Panc1 (cell line): Measurements from ENCODE around the gene CSRP3. TPM values are rescaled to one million over a fixed set of nuclear protein-coding genes. Genes with fewer than 3 reads are reported as not detected.

ENCODE experiments used
- ATAC-seq: fragments of 200-7000 bp; cut with Tn5 transposase; 2 replicates; pipeline ENCODE4 v1.9.1; 2020; ENCODE audit warnings: mild to moderate bottlenecking, moderate library complexity
- BruUV-seq: library from RNA; stranded (reverse); fragments of 400-500 nt; replicated peaks from 2 replicates; lab custom pipeline; 2021; lab: Mats Ljungman, UMichigan
- CTCF ChIA-PET: fragments of 300-600 bp; sonication (Branson Sonifier 250); formaldehyde crosslinking; loops from one replicate; lab custom pipeline; 2022; ENCODE audit warnings: antibody characterized with exemption; lab: Charles Lee
- POLR2A ChIA-PET: fragments of 300-600 bp; sonication (Branson Sonifier 250); formaldehyde crosslinking; loops from one replicate; lab custom pipeline; 2022; ENCODE audit warnings: antibody characterized with exemption; lab: Charles Lee
- DNase-seq: peaks from one replicate; pipeline ENCODE4 v3.0.0-alpha.2; 2010; ENCODE audit warnings: low read depth, low spot score
- H3K27ac ChIP-seq: 2 replicates; pipeline ENCODE4 v1.5.1; 2011; ENCODE audit warnings: mild to moderate bottlenecking, low read length, inconsistent platforms
- H3K27me3 ChIP-seq: fragments of 200-500 bp; sonication (Bioruptor generic); 2 replicates; pipeline ENCODE4 v1.6.0; 2014; ENCODE audit warnings: low read length, inconsistent platforms; ENCODE audit not compliant: control insufficient read depth, insufficient read depth
- H3K36me3 ChIP-seq: fragments of 200-500 bp; sonication (Bioruptor generic); 2 replicates; pipeline ENCODE4 v1.5.1; 2014; ENCODE audit warnings: inconsistent platforms, mild to moderate bottlenecking, low read length, moderate library complexity; ENCODE audit not compliant: control insufficient read depth, insufficient read depth
- H3K4me1 ChIP-seq: 2 replicates; pipeline ENCODE4 v1.5.1; 2011; ENCODE audit warnings: inconsistent platforms, mild to moderate bottlenecking, low read length, moderate library complexity; ENCODE audit not compliant: control insufficient read depth, insufficient read depth
- H3K4me3 ChIP-seq, 2 experiments: 2 replicates each; pipeline ENCODE4 v1.5.1; 2011 to 2012; ENCODE audit warnings: low read depth in 2 of 2, low read length in 2 of 2, mild to moderate bottlenecking in 2 of 2, inconsistent platforms in 1 of 2, moderate library complexity in 1 of 2
- H3K9me3 ChIP-seq: fragments of 200-500 bp; sonication (Bioruptor generic); 2 replicates; pipeline ENCODE4 v1.5.1; 2014; ENCODE audit warnings: low read depth, mild to moderate bottlenecking, inconsistent platforms, low read length, moderate library complexity; ENCODE audit not compliant: control insufficient read depth, insufficient read depth
- CTCF ChIP-seq: fragments of 450-650 bp; IDR thresholded peaks from 2 replicates; pipeline ENCODE4 v1.5.1; 2017; ENCODE audit warnings: mild to moderate bottlenecking
- POLR2AphosphoS5 ChIP-seq: IDR thresholded peaks from 2 replicates; pipeline ENCODE4 v1.6.1; 2012; ENCODE audit warnings: mild to moderate bottlenecking, low read depth, low read length, moderate library complexity
- REST ChIP-seq, 2 experiments: IDR thresholded peaks; 2 replicates each; pipeline ENCODE4 v1.6.1; 2011 to 2012; ENCODE audit warnings: low read depth in 2 of 2, control low read depth in 1 of 2, low read length in 1 of 2, mild to moderate bottlenecking in 1 of 2, moderate library complexity in 1 of 2; ENCODE audit not compliant: insufficient read depth in 1 of 2
- SIN3A ChIP-seq: IDR thresholded peaks from 2 replicates; pipeline ENCODE4 v1.6.1; 2012; ENCODE audit warnings: low read depth, mild to moderate bottlenecking, low read length, moderate library complexity, borderline replicate concordance; ENCODE audit not compliant: insufficient read depth
- TCF7L2 ChIP-seq: IDR thresholded peaks from 2 replicates; pipeline ENCODE4 v1.6.1; 2011; ENCODE audit warnings: mild to moderate bottlenecking, low read depth, low read length, inconsistent platforms
- in situ Hi-C: cut with HindIII; loops from 2 replicates; pipeline ENCODE4 v1.10.0; 2016; ENCODE audit warnings: low sequenced_read_pairs, low pct_unique_long_range_greater_than_20kb
- intact Hi-C: fragments of 100-400 bp; cut with micrococcal nuclease; formaldehyde crosslinking; loops from one replicate; pipeline ENCODE4 v1.10.0; 2022; ENCODE audit not compliant: unreplicated experiment
- total RNA-seq: library from RNA; stranded (reverse); gene quantifications from one replicate; pipeline ENCODE4 v1.2.1, GENCODE V29; 2021; ENCODE audit not compliant: unreplicated experiment

CSRP3 gene
- total RNA-seq, 1 experiment from 2014 or later = not detected

- H3K27ac ChIP-seq = no peak overlapping the region
- no peaks in the 10 kb centered on the region for H3K4me1 ChIP-seq
- BruUV-seq = no TSS peak
- in situ Hi-C loops = no loop called here
- no peak overlapping the region for H3K4me3 ChIP-seq
- no peaks in the 10 kb centered on the region for H3K9me3 ChIP-seq
- POLR2A ChIA-PET = no interaction called here
- DNase-seq (no peak), ATAC-seq (no peak; the same call in 1 of the 2 replicates)
- H3K27me3 ChIP-seq = no peaks in the 10 kb centered on the region
- TF ChIP-seq SIN3A (no peak), CTCF (no peak), TCF7L2 (no peak), REST (IDR thresholded peaks at IDR 0.05; ENCODE audit: insufficient read depth in 1 of 2, low read depth in 2 of 2, low read length in 1 of 2) (no peak)
- CTCF ChIA-PET = no interaction called here
- no peaks in the 10 kb centered on the region for H3K36me3 ChIP-seq
- intact Hi-C loops = no loop called here
Measured at GRCh38 chr11:19220903-19221724, 19.3 kb upstream of the CSRP3 start.

GRCh38 chr11:19218786-19219460 is 17.1 kb upstream of the CSRP3 start:
- DNase-seq (no peak), ATAC-seq (no peak)
- BruUV-seq = no TSS peak
- intact Hi-C loops (no loop called here), in situ Hi-C loops (no loop called here)
- TF ChIP-seq CTCF (no peak), POLR2AphosphoS5 (no peak), SIN3A (no peak), REST (IDR thresholded peaks at IDR 0.05; ENCODE audit: insufficient read depth in 1 of 2, low read depth in 2 of 2, low read length in 1 of 2) (no peak), TCF7L2 (no peak)
- Histone ChIP-seq H3K9me3 (no peaks in the 10 kb centered on the region), H3K27ac (no peak overlapping the region), H3K4me3 (no peak overlapping the region), H3K36me3 (no peaks in the 10 kb centered on the region), H3K4me1 (no peaks in the 10 kb centered on the region), H3K27me3 (no peaks in the 10 kb centered on the region)
- ChIA-PET POLR2A (no interaction called here), CTCF (no interaction called here)
